HepG2 (cell line): ENCODE data around the gene SH3PXD2A. TPM values are rescaled to one million over a fixed set of nuclear protein-coding genes. Genes with fewer than 3 reads are reported as not detected.

ENCODE experiments used
- DNMT3B ChIP-seq: conservative IDR thresholded peaks from 2 replicates; pipeline ENCODE4 v1.6.1; 2016; ENCODE audit warnings: missing biosample characterization, control low read depth
- DPF2 ChIP-seq: sonication (generic); formaldehyde crosslinking; IDR thresholded peaks from 2 replicates; pipeline ENCODE4 v1.4.0; 2020; ENCODE audit warnings: mild to moderate bottlenecking, low read depth, missing genetic modification reagents, borderline replicate concordance
- FOSL1 ChIP-seq: sonication (generic); formaldehyde crosslinking; IDR thresholded peaks from 2 replicates; pipeline ENCODE4 v1.9.0; 2021; ENCODE audit warnings: missing genetic modification reagents, borderline replicate concordance
- HDAC1 ChIP-seq: sonication (generic); formaldehyde crosslinking; IDR thresholded peaks from 2 replicates; pipeline ENCODE4 v1.5.1; 2020; ENCODE audit warnings: mild to moderate bottlenecking, missing genetic modification reagents
- HOXA3 ChIP-seq: sonication (generic); formaldehyde crosslinking; IDR thresholded peaks from 2 replicates; pipeline ENCODE4 v1.5.0; 2020; ENCODE audit warnings: missing genetic modification reagents
- POGZ ChIP-seq: sonication (generic); formaldehyde crosslinking; IDR thresholded peaks from 2 replicates; pipeline ENCODE4 v1.4.0; 2020; ENCODE audit warnings: mild to moderate bottlenecking, missing genetic modification reagents
- SOX13 ChIP-seq, 3 experiments: fragments of 450-650 bp in 1 of 3; sonication (generic) in 1 of 3; formaldehyde crosslinking in 1 of 3; IDR thresholded peaks in 2 of 3; conservative IDR thresholded peaks in 1 of 3; 2 replicates each; pipeline versions ENCODE4 v1.5.0 to v1.6.1; 2016 to 2020; ENCODE audit warnings: antibody characterized with exemption in 1 of 3, mild to moderate bottlenecking in 1 of 3, missing compliant biosample characterization in 1 of 3, missing genetic modification reagents in 1 of 3, moderate library complexity in 1 of 3
- TGIF2 ChIP-seq: IDR thresholded peaks from 2 replicates; pipeline ENCODE4 v1.6.1; 2016; ENCODE audit warnings: control low read depth, missing compliant biosample characterization
- ZFY ChIP-seq: sonication (generic); formaldehyde crosslinking; IDR thresholded peaks from 2 replicates; pipeline ENCODE4 v1.4.0; 2020; ENCODE audit warnings: missing genetic modification reagents
- ZNF335 ChIP-seq: sonication (generic); formaldehyde crosslinking; IDR thresholded peaks from 2 replicates; pipeline ENCODE4 v1.4.0; 2020; ENCODE audit warnings: missing genetic modification reagents
- ZNF609 ChIP-seq: sonication (generic); formaldehyde crosslinking; IDR thresholded peaks from 2 replicates; pipeline ENCODE4 v1.4.0; 2020; ENCODE audit warnings: mild to moderate bottlenecking, missing genetic modification reagents, borderline replicate concordance
- ZNF766 ChIP-seq: sonication (generic); formaldehyde crosslinking; IDR thresholded peaks from 2 replicates; pipeline ENCODE4 v1.5.0; 2020; ENCODE audit warnings: missing genetic modification reagents, borderline replicate concordance
- ZNF816 ChIP-seq: sonication (generic); formaldehyde crosslinking; IDR thresholded peaks from 2 replicates; pipeline ENCODE4 v1.8.0; 2022; ENCODE audit warnings: missing genetic modification reagents, mild to moderate bottlenecking, borderline replicate concordance
- ZNF83 ChIP-seq: sonication (generic); formaldehyde crosslinking; IDR thresholded peaks from 2 replicates; pipeline ENCODE4 v1.4.0; 2020; ENCODE audit warnings: missing genetic modification reagents, mild to moderate bottlenecking, borderline replicate concordance
- polyA plus RNA-seq, 8 experiments: library from polyadenylated mRNA; depleted of rRNA in 3 of 8; stranded (reverse) in 7 of 8; unstranded in 1 of 8; fragments of >200 nt; fragmentation: Illumina TruSeq in 4 of 8; extraction: Trizol in 4 of 8; gene quantifications; 2 replicates each; pipeline versions ENCODE4 v1.2.1 to v1.2.3, GENCODE V29; 2011 to 2016; ENCODE audit warnings: low read depth in 4 of 8, missing spikeins in 1 of 8, mixed read lengths in 1 of 8; ENCODE audit not compliant: insufficient read depth in 1 of 8
- total RNA-seq, 5 experiments: library from RNA; depleted of rRNA; stranded (reverse); fragments of >200 nt; fragmentation: Illumina TruSeq; extraction: Trizol; gene quantifications; 2 replicates each; pipeline ENCODE4 v1.2.3, GENCODE V29; 2016; ENCODE audit warnings: low read depth in 1 of 5
- TF ChIP-seq, protein P1 (sequence below): sonication (generic); formaldehyde crosslinking; IDR thresholded peaks from 2 replicates; pipeline ENCODE4 v1.4.0; 2020; ENCODE audit warnings: missing genetic modification reagents, borderline replicate concordance
- TF ChIP-seq, protein P2 (sequence below): sonication (generic); formaldehyde crosslinking; IDR thresholded peaks from 2 replicates; pipeline ENCODE4 v1.8.0; 2022; ENCODE audit warnings: low read depth, missing genetic modification reagents
- TF ChIP-seq, protein P3 (sequence below): sonication (generic); formaldehyde crosslinking; IDR thresholded peaks from 2 replicates; pipeline ENCODE4 v1.5.0; 2020; ENCODE audit warnings: mild to moderate bottlenecking, low read depth, missing genetic modification reagents, borderline replicate concordance
- TF ChIP-seq, protein P4 (sequence below): sonication (generic); formaldehyde crosslinking; IDR thresholded peaks from 2 replicates; pipeline ENCODE4 v1.8.1; 2023; ENCODE audit warnings: missing genetic modification reagents, mild to moderate bottlenecking, borderline replicate concordance

SH3PXD2A gene
- total and polyA plus RNA-seq, 2 of the 13 experiments (the other 11 are each of a cell fraction or from before 2014, with no cell fraction given) = 11.1 to 11.3 TPM

DNA sequence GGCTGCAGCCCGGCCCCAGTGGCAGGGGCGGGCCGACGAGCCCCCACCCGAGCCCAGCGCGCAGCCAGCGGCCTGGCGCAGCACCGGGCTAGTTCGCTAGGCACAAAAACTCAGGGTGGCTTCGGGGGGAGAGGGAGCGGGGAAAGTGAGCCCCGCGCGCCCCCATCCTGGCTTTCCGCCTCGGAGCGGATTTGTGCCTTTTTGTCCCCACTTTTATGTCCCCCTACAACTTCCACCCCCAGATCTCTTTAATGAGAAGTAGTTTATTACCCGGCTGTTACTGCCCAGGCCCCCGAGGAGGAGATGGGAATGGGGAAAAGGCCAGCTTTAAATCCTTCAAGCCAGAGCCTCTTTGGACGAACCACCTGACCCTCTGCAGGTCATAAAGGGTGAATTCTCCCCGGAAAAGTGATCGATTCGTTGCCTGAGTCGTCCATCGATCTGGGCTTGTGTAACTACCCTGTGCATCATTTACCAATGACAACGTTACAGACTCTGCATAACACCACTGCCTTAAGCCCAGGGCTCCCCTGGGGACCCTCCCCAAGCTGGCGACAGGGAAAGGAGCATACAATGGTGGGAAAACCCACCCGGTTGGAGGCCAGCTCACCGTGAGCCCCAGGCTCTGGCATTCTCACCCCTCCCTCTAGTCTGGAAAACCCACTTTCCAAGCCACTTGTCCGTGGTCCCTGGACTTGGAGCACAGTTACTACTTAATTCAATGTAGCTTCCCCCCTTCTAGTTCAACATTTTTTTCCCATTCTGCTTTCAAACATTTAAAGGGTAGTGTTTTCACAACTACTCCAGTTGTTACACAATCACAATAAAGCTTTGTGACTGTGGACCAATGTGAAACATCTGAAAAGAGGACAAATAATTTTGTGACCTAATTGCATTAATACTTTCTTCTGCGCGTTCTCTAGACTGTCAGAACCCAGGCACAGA is 748 bp upstream of the SH3PXD2A start (continued):
- no peak for TF ChIP-seq ZNF766 (CRISPR knock-in tag)
- no peak for TF ChIP-seq FOSL1 (CRISPR knock-in tag)
- TF ChIP-seq, protein P1, sequence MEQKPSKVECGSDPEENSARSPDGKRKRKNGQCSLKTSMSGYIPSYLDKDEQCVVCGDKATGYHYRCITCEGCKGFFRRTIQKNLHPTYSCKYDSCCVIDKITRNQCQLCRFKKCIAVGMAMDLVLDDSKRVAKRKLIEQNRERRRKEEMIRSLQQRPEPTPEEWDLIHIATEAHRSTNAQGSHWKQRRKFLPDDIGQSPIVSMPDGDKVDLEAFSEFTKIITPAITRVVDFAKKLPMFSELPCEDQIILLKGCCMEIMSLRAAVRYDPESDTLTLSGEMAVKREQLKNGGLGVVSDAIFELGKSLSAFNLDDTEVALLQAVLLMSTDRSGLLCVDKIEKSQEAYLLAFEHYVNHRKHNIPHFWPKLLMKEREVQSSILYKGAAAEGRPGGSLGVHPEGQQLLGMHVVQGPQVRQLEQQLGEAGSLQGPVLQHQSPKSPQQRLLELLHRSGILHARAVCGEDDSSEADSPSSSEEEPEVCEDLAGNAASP (CRISPR knock-in tag) = peak; percentile 86; the same call in 1 of the 2 replicates
- TF ChIP-seq, protein P2, sequence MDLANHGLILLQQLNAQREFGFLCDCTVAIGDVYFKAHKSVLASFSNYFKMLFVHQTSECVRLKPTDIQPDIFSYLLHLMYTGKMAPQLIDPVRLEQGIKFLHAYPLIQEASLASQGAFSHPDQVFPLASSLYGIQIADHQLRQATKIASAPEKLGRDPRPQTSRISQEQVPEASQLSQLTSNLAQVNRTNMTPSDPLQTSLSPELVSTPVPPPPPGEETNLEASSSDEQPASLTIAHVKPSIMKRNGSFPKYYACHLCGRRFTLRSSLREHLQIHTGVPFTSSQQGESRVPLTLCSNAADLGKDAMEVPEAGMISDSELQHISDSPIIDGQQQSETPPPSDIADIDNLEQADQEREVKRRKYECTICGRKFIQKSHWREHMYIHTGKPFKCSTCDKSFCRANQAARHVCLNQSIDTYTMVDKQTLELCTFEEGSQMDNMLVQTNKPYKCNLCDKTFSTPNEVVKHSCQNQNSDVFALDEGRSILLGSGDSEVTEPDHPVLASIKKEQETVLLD (CRISPR knock-in tag) = 0 out of 2 replicates have a peak, but pooled peaks have one; percentile 6
- TF ChIP-seq HDAC1 (CRISPR knock-in tag) = peak; percentile 88
- 0 out of 2 replicates have a peak, but pooled peaks have one; percentile 74 for TF ChIP-seq ZNF816 (CRISPR knock-in tag)
- TF ChIP-seq SOX13 (IDR thresholded peaks at IDR 0.05) = no peak
- 0 out of 4 replicates have a peak, but pooled peaks of 1 of the 2 experiments have one; percentile 13 for TF ChIP-seq SOX13 (CRISPR knock-in tag; conservative IDR thresholded peaks at IDR 0.05 in 1 of 2, IDR thresholded peaks at IDR 0.05 in 1 of 2)
- TF ChIP-seq DNMT3B (CRISPR knock-in tag) = no peak
- peak; percentile 69; the same call in 1 of the 2 replicates for TF ChIP-seq ZNF609 (CRISPR knock-in tag)
- 0 out of 2 replicates have a peak, but pooled peaks have one; percentile 17 for TF ChIP-seq TGIF2 (CRISPR knock-in tag)
- no peak for TF ChIP-seq ZNF335 (CRISPR knock-in tag)
- TF ChIP-seq, protein P3, sequence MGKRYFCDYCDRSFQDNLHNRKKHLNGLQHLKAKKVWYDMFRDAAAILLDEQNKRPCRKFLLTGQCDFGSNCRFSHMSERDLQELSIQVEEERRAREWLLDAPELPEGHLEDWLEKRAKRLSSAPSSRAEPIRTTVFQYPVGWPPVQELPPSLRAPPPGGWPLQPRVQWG = no peak
- peak; percentile 83 for TF ChIP-seq DPF2
- TF ChIP-seq, protein P4, sequence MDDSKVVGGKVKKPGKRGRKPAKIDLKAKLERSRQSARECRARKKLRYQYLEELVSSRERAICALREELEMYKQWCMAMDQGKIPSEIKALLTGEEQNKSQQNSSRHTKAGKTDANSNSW = no peak
- TF ChIP-seq ZNF83 = no peak
- TF ChIP-seq HOXA3 (CRISPR knock-in tag) = peak; percentile 81
- peak; percentile 47; the same call in 1 of the 2 replicates for TF ChIP-seq ZFY (CRISPR knock-in tag)
- TF ChIP-seq POGZ = peak; percentile 43; the same call in 1 of the 2 replicates
